ENCODE results near the gene PLG.

GRCh38 chr6:160788806-160789205, 86.8 kb downstream of the PLG start:
- no peak for TF ChIP-seq EZH2phosphoT487 (IDR thresholded peaks at IDR 0.05; ENCODE audit: insufficient read depth, low read depth)
- no peak for TF ChIP-seq EZH2 (IDR thresholded peaks at IDR 0.05; ENCODE audit: insufficient read depth, poor library complexity, severe bottlenecking)

Data from GM23248 (cell line).